MCF 10A (cell line): ENCODE measurements around the gene RHOT2. TPM values are rescaled to one million over a fixed set of nuclear protein-coding genes. Genes with fewer than 3 reads are reported as not detected.

Experiments
- BruUV-seq: library from RNA; stranded (reverse); fragments of 400-500 nt; replicated peaks from 2 replicates; lab custom pipeline; 2021; lab: Mats Ljungman, UMichigan
- CTCF ChIA-PET: fragments of 300-600 bp; sonication (Branson Sonifier 250); formaldehyde crosslinking; extraction: SDS; loops from one replicate; lab custom pipeline; 2021; ENCODE audit warnings: antibody characterized with exemption, inconsistent platforms; lab: Yijun Ruan, JAX
- POLR2A ChIA-PET: fragments of 300-600, 350-650 bp; sonication (Branson Sonifier 250); formaldehyde crosslinking; extraction: SDS; loops from one replicate; lab custom pipeline; 2020; ENCODE audit warnings: antibody characterized with exemption, inconsistent platforms; lab: Yijun Ruan, JAX
- DNase-seq: peaks from one replicate; pipeline ENCODE4 v3.0.0-alpha.2; 2018; ENCODE audit not compliant: unreplicated experiment
- H3K27ac Mint-ChIP-seq: one replicate; pipeline ENCODE4 v1.8.0; 2022; ENCODE audit warnings: mild to moderate bottlenecking, low read depth, mixed read lengths; ENCODE audit not compliant: unreplicated experiment
- H3K27me3 Mint-ChIP-seq: one replicate; pipeline ENCODE4 v1.8.0; 2022; ENCODE audit warnings: mixed read lengths; ENCODE audit not compliant: insufficient read depth, unreplicated experiment
- H3K36me3 Mint-ChIP-seq: one replicate; pipeline ENCODE4 v1.8.0; 2022; ENCODE audit warnings: mild to moderate bottlenecking, moderate library complexity, mixed read lengths; ENCODE audit not compliant: insufficient read depth, unreplicated experiment
- H3K4me1 Mint-ChIP-seq: one replicate; pipeline ENCODE4 v1.8.0; 2022; ENCODE audit warnings: mixed read lengths; ENCODE audit not compliant: insufficient read depth, unreplicated experiment
- H3K4me3 Mint-ChIP-seq: one replicate; pipeline ENCODE4 v1.8.0; 2022; ENCODE audit warnings: mild to moderate bottlenecking, moderate library complexity, mixed read lengths; ENCODE audit not compliant: unreplicated experiment
- H3K9me3 Mint-ChIP-seq: one replicate; pipeline ENCODE4 v1.8.0; 2022; ENCODE audit warnings: mixed read lengths; ENCODE audit not compliant: unreplicated experiment
- intact Hi-C: fragments of 100-400 bp; cut with micrococcal nuclease; formaldehyde crosslinking; loops from 2 replicates; pipeline ENCODE4 v1.14.1; 2022
- total RNA-seq: library from RNA; stranded (reverse); gene quantifications from 2 replicates; pipeline ENCODE4 v1.2.3, GENCODE V29; 2022
- TF ChIP-seq, protein P1 (sequence below): fragments of 200-600 bp; IDR thresholded peaks from one replicate; pipeline ENCODE4 v1.8.0; 2022; ENCODE audit warnings: antibody characterized with exemption, mild to moderate bottlenecking; ENCODE audit not compliant: unreplicated experiment

RHOT2 gene
- total RNA-seq, 1 experiment from 2014 or later, result 118 TPM

DNA sequence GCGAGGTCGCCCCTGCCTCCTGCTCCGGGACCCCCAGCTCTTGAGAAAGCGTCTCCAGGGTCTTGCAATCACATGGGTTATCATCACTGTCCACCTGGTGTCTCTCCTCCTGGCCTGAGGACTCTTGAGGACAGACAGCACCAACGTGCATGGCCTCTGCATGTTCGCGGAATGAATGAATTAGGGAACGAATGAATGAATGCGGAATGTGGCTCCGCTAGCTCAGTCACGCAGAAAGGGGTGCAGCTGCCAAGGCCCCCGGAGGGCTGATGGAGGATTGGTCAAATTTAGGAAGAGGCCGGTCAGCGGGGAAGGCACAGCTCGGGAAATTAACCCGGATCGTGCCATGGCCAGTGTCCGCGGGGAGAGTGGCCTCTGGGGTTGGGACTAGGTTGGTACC, 34.4 kb downstream of the RHOT2 start:
- TF ChIP-seq, protein P1, sequence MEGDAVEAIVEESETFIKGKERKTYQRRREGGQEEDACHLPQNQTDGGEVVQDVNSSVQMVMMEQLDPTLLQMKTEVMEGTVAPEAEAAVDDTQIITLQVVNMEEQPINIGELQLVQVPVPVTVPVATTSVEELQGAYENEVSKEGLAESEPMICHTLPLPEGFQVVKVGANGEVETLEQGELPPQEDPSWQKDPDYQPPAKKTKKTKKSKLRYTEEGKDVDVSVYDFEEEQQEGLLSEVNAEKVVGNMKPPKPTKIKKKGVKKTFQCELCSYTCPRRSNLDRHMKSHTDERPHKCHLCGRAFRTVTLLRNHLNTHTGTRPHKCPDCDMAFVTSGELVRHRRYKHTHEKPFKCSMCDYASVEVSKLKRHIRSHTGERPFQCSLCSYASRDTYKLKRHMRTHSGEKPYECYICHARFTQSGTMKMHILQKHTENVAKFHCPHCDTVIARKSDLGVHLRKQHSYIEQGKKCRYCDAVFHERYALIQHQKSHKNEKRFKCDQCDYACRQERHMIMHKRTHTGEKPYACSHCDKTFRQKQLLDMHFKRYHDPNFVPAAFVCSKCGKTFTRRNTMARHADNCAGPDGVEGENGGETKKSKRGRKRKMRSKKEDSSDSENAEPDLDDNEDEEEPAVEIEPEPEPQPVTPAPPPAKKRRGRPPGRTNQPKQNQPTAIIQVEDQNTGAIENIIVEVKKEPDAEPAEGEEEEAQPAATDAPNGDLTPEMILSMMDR, result no peak
- Mint-ChIP-seq H3K4me3 (no peak overlapping the region), H3K27ac (no peak overlapping the region), H3K4me1 (no peaks in the 10 kb centered on the region), H3K9me3 (no peaks in the 10 kb centered on the region), H3K27me3 (no peaks in the 10 kb centered on the region), H3K36me3 (peaks cover 37% of the 10 kb centered on the region)
- ChIA-PET CTCF (no interaction called here), POLR2A (interaction anchor here (1.6 to 1.8 kb wide), 2 partner anchors 14 to 18 kb away, joined by 8 read pairs; partner anchors contain the start of genes JMJD8 and METRN)
- intact Hi-C loops, result no loop called here
- no TSS peak for BruUV-seq
- no peak for DNase-seq

DNA sequence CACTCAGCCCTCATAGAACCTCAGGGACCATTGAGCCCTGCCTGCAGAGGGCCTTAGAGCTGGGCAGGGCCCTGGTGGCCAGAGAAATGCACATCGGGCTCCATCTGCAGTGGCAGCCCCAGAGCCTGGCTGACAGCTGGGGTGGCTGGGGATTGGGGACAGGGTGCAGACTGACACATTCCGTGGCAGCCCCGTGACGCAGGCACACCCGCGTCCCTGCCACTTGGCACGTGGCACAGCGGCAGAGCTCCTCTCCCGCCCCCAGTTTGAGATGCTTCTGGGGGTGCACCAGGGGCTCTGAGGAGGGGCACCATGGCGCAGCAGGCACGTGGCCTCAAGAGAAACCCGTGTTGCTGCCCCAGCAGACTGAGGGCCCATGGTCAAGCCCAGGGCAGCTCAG, 35.5 kb downstream of the RHOT2 start:
- TF ChIP-seq, protein P1, result no peak
- Mint-ChIP-seq H3K9me3 (no peaks in the 10 kb centered on the region), H3K4me3 (no peak overlapping the region), H3K27me3 (no peaks in the 10 kb centered on the region), H3K27ac (no peak overlapping the region), H3K4me1 (peaks cover 10% of the 10 kb centered on the region), H3K36me3 (peaks cover 26% of the 10 kb centered on the region)
- no peak for DNase-seq
- intact Hi-C loops, result no loop called here
- BruUV-seq, result no TSS peak
- ChIA-PET CTCF (interaction anchor here (0.5 to 1.2 kb wide), 9 partner anchors 8 to 1081 kb away, joined by 3 read pairs; partner anchors contain the start of genes ANTKMT, RHOT2 and WDR90), POLR2A (interaction anchor here (0.5 to 3.2 kb wide), 13 partner anchors 8 to 1292 kb away, joined by 3 to 24 read pairs (median 4); partner anchors contain the start of genes ANTKMT, CIAO3, JMJD8 and METRN)

DNA sequence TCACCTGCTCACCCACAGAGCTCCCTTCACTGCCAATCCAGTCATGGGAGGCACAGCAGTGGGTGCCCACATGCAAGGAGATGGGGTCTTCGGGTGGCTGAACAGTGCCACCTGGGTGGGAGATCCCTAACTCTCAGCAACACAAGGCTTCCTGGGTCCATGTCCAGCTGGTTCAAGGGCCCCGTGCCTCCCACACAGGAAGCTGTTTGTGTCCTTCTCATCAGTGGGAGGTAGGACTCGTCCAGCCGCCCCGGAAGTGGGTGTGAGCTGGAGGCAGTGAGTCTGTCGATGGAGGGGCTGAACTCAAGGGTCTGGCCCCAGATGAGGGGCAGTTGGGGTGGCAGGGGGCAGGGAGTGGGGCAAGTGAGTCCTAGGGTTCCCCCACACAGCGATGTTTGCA, 36.1 kb downstream of the RHOT2 start:
- H3K4me1 Mint-ChIP-seq, result peaks cover 12% of the 10 kb centered on the region
- H3K36me3 Mint-ChIP-seq, result peaks cover 20% of the 10 kb centered on the region
- H3K9me3 Mint-ChIP-seq, result no peaks in the 10 kb centered on the region
- intact Hi-C loops, result no loop called here
- H3K27me3 Mint-ChIP-seq, result no peaks in the 10 kb centered on the region
- TF ChIP-seq, protein P1, result no peak
- peak overlapping the region; percentile 83 for H3K4me3 Mint-ChIP-seq
- DNase-seq, result no peak
- POLR2A ChIA-PET, result interaction anchor here (0.5 to 3.2 kb wide), 11 partner anchors 9 to 1292 kb away, joined by 3 to 24 read pairs (median 4); partner anchors contain the start of genes ANTKMT, CIAO3, JMJD8 and METRN
- CTCF ChIA-PET, result interaction anchor here (0.5 to 1.5 kb wide), 10 partner anchors 8 to 1080 kb away, joined by 3 to 6 read pairs (median 3); partner anchors contain the start of genes ANTKMT, METRN and RHOT2
- no TSS peak for BruUV-seq
- no peak overlapping the region for H3K27ac Mint-ChIP-seq

DNA sequence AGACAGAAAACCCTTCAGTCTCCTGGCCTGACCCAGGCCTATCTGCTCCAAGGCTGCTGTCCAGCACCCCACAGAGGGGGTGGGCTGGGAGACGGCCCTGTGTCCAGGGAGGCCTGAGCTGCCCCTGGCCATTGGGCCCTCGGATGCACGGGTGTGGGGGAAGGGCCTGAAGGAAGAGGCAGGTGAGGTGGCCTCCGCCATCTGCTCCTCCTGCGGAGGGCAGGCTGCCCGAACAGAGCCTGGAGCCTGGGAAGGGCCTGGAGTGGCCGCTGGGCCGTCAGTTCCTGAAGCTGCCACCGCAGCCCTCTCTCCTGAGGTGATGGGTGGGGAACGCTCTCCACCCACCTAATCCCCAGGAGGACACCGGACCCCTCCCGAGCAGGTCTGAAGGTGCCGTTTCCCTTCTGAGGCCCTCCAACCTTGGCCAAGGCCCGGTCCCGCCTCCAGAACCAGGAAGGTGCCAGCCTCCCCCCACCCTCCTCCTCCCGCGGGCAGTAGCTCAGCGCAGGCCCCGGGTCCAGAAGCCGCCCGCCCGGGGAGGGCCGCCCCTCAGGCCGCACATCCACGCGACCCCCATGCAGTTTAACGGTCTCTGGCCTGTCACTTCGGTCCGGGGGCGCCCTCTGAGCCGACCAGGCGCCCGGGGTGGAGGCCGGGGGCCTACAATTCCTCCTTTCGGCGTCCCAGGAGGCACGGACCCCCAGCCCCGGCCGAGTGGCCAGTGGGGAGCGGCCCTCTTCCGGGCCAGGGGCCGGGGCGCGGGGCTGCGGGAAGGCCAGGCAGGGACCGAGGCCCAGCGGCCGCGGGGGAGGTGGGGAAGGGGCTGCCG, 36.8 kb downstream of the RHOT2 start:
- BruUV-seq, result no TSS peak
- DNase-seq, result no peak
- CTCF ChIA-PET, result interaction anchor here (0.5 to 1.5 kb wide), 5 partner anchors 10 to 352 kb away, joined by 3 to 6 read pairs (median 4); partner anchors contain the start of gene METRN
- TF ChIP-seq, protein P1, result no peak
- no peaks in the 10 kb centered on the region for H3K27me3 Mint-ChIP-seq
- peak overlapping the region; percentile 83 for H3K4me3 Mint-ChIP-seq
- intact Hi-C loops, result no loop called here
- peaks cover 12% of the 10 kb centered on the region for H3K4me1 Mint-ChIP-seq
- POLR2A ChIA-PET, result interaction anchor here (0.9 to 3.2 kb wide), 11 partner anchors 8 to 62 kb away, joined by 3 to 24 read pairs (median 4); partner anchors contain the start of genes ANTKMT, CIAO3, METRN and WDR24
- H3K9me3 Mint-ChIP-seq, result no peaks in the 10 kb centered on the region
- no peak overlapping the region for H3K27ac Mint-ChIP-seq
- H3K36me3 Mint-ChIP-seq, result peaks cover 15% of the 10 kb centered on the region
